ENCODE results near the gene VASH2.
"Not testable (repeated sequence)": the region's sequence is repeated elsewhere in the genome, so short reads cannot be mapped to it uniquely, and the experiment has no call there.

VASH2 gene

GRCh38 chr1:212950243-212951125, at the start of gene VASH2:
VASH2 (plus strand) TSS chr1:212950541; CDS start chr1:212951543, 1,002 bp downstream.
- DNase-seq: peak; percentile 90

- no peak for DNase-seq
These were observed 49.1 kb upstream of the VASH2 start for GRCh38 chr1:212901290-212901689.

- no peak for DNase-seq
These were observed 48.3 kb upstream of the VASH2 start for GRCh38 chr1:212902054-212902453.

GRCh38 chr1:212903664-212904063, 46.7 kb upstream of the VASH2 start:
- no peak for DNase-seq

- not testable (repeated sequence) for DNase-seq
These were observed 42.3 kb upstream of the VASH2 start for GRCh38 chr1:212908071-212908470.

GRCh38 chr1:212908971-212909370, 41.4 kb upstream of the VASH2 start:
- no peak for DNase-seq

- no peak for DNase-seq
These were observed 40.7 kb upstream of the VASH2 start for GRCh38 chr1:212909652-212910063.

- not testable (repeated sequence) for DNase-seq
These were observed 40.1 kb upstream of the VASH2 start for GRCh38 chr1:212910213-212910612.

GRCh38 chr1:212913638-212914037, 36.7 kb upstream of the VASH2 start:
- not testable (repeated sequence) for DNase-seq

GRCh38 chr1:212914110-212914509, 36.2 kb upstream of the VASH2 start:
- DNase-seq: not testable (repeated sequence)

GRCh38 chr1:212914789-212915188, 35.6 kb upstream of the VASH2 start:
- DNase-seq: no peak

GRCh38 chr1:212915245-212916091, 34.9 kb upstream of the VASH2 start:
- DNase-seq: peak; percentile 39

GRCh38 chr1:212916481-212917133, 33.7 kb upstream of the VASH2 start:
- peak; percentile 69 for DNase-seq

GRCh38 chr1:212917134-212917485, 33.2 kb upstream of the VASH2 start:
- DNase-seq: no peak

- DNase-seq: no peak
These were observed 32.5 kb upstream of the VASH2 start for GRCh38 chr1:212917858-212918257.

- DNase-seq: no peak
These were observed 31.5 kb upstream of the VASH2 start for GRCh38 chr1:212918824-212919223.

- no peak for DNase-seq
These were observed 30.1 kb upstream of the VASH2 start for GRCh38 chr1:212920246-212920645.

GRCh38 chr1:212920896-212921295, 29.4 kb upstream of the VASH2 start:
- DNase-seq: peak; percentile 33

GRCh38 chr1:212922016-212922415, 28.3 kb upstream of the VASH2 start:
- DNase-seq: no peak

GRCh38 chr1:212926372-212926771, 24.0 kb upstream of the VASH2 start:
- peak; percentile 68 for DNase-seq

GRCh38 chr1:212928323-212929291, 21.7 kb upstream of the VASH2 start:
- DNase-seq: peak; percentile 57
